CD4-positive, alpha-beta T cell (primary cell): ENCODE measurements around the gene SYNGAP1. TPM values are rescaled to one million over a fixed set of nuclear protein-coding genes. Genes with fewer than 3 reads are reported as not detected.
A peak's percentile ranks its signal among the peaks of the same experiment; 100 is the strongest.

Source experiments
- ATAC-seq: fragments of 200-7000 bp; cut with Tn5 transposase; one replicate; pipeline ENCODE4 v1.10.0; 2022; ENCODE audit warnings: mild to moderate bottlenecking; ENCODE audit not compliant: poor library complexity
- CTCF ChIA-PET: fragments of 350-600 bp; sonication (Branson Sonifier 250); formaldehyde crosslinking; loops from one replicate; lab custom pipeline; 2021; ENCODE audit warnings: antibody characterized with exemption, inconsistent platforms; lab: Charles Lee
- POLR2A ChIA-PET: fragments of 350-600 bp; sonication (Branson Sonifier 250); formaldehyde crosslinking; loops from one replicate; lab custom pipeline; 2021; ENCODE audit warnings: antibody characterized with exemption, inconsistent platforms; lab: Charles Lee
- DNase-seq, 14 experiments: peaks; one replicate each; pipeline ENCODE4 v3.0.0-alpha.2; 2013 to 2020; ENCODE audit warnings: mixed read lengths in 2 of 14
- H3K27ac ChIP-seq, 2 donors: one replicate each; pipeline versions ENCODE4 v1.5.1 to v1.7.0; 2013; ENCODE audit warnings: low read length in 2 of 2, low read depth in 1 of 2, mild to moderate bottlenecking in 1 of 2
- H3K27me3 ChIP-seq, 2 experiments: 1 replicate in 1 of 2; 2 replicates in 1 of 2; pipeline versions ENCODE4 v1.6.1 to v1.7.0; 2013; ENCODE audit warnings: low read length in 2 of 2, control low read depth in 1 of 2, mild to moderate bottlenecking in 1 of 2, moderate library complexity in 1 of 2; ENCODE audit not compliant: insufficient read depth in 2 of 2, control insufficient read depth in 1 of 2
- H3K36me3 ChIP-seq: one replicate; pipeline ENCODE4 v1.6.1; 2013; ENCODE audit warnings: low read length, control low read depth; ENCODE audit not compliant: insufficient read depth
- H3K4me1 ChIP-seq: one replicate; pipeline ENCODE4 v1.6.1; 2013; ENCODE audit warnings: low read length, control low read depth; ENCODE audit not compliant: insufficient read depth
- H3K4me3 ChIP-seq: one replicate; pipeline ENCODE4 v1.5.1; 2013; ENCODE audit warnings: mild to moderate bottlenecking, low read length, moderate library complexity
- H3K9me3 ChIP-seq, 2 experiments: 1 replicate in 1 of 2; 2 replicates in 1 of 2; pipeline versions ENCODE4 v1.6.1 to v1.7.0; 2013; ENCODE audit warnings: low read length in 2 of 2, mild to moderate bottlenecking in 2 of 2, control low read depth in 1 of 2, moderate library complexity in 1 of 2; ENCODE audit not compliant: control insufficient read depth in 1 of 2, insufficient read depth in 1 of 2
- H3K27ac Mint-ChIP-seq: one replicate; pipeline ENCODE4 v1.8.0; 2020; ENCODE audit warnings: mixed read lengths
- H3K27me3 Mint-ChIP-seq: one replicate; pipeline ENCODE4 v1.8.0; 2021; ENCODE audit warnings: mixed read lengths
- H3K36me3 Mint-ChIP-seq: one replicate; pipeline ENCODE4 v1.8.0; 2021; ENCODE audit warnings: low read depth, mixed read lengths
- H3K4me1 Mint-ChIP-seq: one replicate; pipeline ENCODE4 v1.8.0; 2021; ENCODE audit warnings: low read depth, mixed read lengths
- H3K4me3 Mint-ChIP-seq: one replicate; pipeline ENCODE4 v1.8.0; 2020; ENCODE audit warnings: mild to moderate bottlenecking, mixed read lengths
- H3K9me3 Mint-ChIP-seq: one replicate; pipeline ENCODE4 v1.8.0; 2020; ENCODE audit warnings: mixed read lengths
- intact Hi-C, 2 experiments: fragments of 100-400 bp; cut with DNase I in 1 of 2; cut with micrococcal nuclease in 1 of 2; formaldehyde crosslinking; loops; one replicate each; pipeline versions ENCODE4 v1.15.1 to v1.9.0; 2023 to 2025; cut with DNase I, micrococcal nuclease
- total RNA-seq, 174 experiments: library from RNA in 2 of 174; stranded (reverse) in 2 of 174; gene quantifications; one replicate each; pipeline ENCODE4 v1.2.3 and lab custom pipeline; 2021 to 2026
- TF ChIP-seq, protein P1 (sequence below): fragments of 200-600 bp; IDR thresholded peaks from one replicate; pipeline ENCODE4 v1.8.0; 2022; ENCODE audit warnings: antibody characterized with exemption, mild to moderate bottlenecking

The SYNGAP1 gene
- total RNA-seq, 2 experiments from 2014 or later, result 62.4 to 63.8 TPM

DNA sequence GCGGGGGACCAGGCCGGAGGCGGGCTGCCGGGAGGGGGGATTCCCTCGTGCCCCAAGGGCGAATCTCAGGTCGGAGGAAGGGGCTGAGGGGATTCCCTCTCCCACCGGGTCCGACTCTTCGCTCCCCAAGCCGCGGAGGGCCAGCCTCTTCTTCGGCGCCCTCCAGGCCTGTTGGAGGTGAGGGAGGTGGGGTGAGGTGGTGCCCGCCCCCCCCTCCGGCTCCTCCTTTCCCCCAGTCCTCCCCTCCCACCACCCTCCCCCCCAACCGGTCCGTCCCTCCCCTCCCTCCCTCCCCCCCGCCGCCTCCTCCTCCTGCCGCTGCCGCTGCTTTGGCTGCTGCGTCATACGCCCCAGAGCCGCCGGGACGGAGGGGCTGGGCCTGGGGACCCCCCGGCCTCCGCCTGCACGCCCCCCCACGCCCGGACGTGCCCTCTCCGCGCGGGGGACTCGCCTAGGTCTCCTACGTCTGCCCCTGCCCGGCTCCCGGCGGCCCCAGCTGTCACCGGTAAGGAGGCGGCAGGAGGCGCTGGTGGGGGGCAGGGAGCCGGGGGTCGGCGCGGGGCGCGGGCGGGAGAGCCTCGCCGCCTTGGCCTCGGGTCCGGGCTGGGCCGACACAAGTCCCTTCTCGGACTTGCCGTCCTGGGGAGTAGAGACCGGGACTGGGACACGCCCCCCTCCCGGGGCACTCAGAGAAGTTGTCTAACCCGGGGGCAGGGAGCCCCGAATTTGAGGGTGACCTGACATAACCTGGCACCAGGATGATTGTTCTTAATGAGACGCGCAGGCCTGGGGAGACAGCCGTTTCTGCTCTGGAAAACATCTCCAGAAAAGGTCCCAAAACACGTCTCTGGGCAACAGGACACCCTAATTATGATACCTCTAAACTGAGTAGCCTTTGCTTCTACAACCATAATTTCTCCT lies 8.9 kb upstream of the SYNGAP1 start, which contains the start of gene PHF1:
PHF1 (plus strand) TSS at position 304 of the 921 bp plus-strand sequence. CDS start 1,250 bp downstream, outside the sequence.
- CTCF ChIA-PET, result interaction anchor here (1.5 to 2.7 kb wide), 3 partner anchors 15 to 66 kb away, joined by 4 to 10 read pairs (median 6); no protein-coding TSS in a partner anchor
- TF ChIP-seq, protein P1, sequence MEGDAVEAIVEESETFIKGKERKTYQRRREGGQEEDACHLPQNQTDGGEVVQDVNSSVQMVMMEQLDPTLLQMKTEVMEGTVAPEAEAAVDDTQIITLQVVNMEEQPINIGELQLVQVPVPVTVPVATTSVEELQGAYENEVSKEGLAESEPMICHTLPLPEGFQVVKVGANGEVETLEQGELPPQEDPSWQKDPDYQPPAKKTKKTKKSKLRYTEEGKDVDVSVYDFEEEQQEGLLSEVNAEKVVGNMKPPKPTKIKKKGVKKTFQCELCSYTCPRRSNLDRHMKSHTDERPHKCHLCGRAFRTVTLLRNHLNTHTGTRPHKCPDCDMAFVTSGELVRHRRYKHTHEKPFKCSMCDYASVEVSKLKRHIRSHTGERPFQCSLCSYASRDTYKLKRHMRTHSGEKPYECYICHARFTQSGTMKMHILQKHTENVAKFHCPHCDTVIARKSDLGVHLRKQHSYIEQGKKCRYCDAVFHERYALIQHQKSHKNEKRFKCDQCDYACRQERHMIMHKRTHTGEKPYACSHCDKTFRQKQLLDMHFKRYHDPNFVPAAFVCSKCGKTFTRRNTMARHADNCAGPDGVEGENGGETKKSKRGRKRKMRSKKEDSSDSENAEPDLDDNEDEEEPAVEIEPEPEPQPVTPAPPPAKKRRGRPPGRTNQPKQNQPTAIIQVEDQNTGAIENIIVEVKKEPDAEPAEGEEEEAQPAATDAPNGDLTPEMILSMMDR, result no peak
- Histone ChIP-seq H3K27ac (peak within 1 kb of the TSS; percentile 95 to 99), H3K4me3 (peak within 1 kb of the TSS; percentile 81), H3K27me3 (no peaks in the 10 kb centered on the region), H3K36me3 (peaks cover 40% of the 10 kb centered on the region), H3K4me1 (peaks cover 64% of the 10 kb centered on the region), H3K9me3 (no peaks in the 10 kb centered on the region)
- DNase-seq (peak in 10 of 14 experiments; percentile 66 to 97 (median 77)), ATAC-seq (peak; percentile 57)
- Mint-ChIP-seq H3K36me3 (peaks cover 52% of the 10 kb centered on the region), H3K4me3 (peak within 1 kb of the TSS; percentile 95), H3K9me3 (no peaks in the 10 kb centered on the region), H3K27me3 (no peaks in the 10 kb centered on the region), H3K27ac (peak within 1 kb of the TSS; percentile 98), H3K4me1 (peaks cover 59% of the 10 kb centered on the region)
- intact Hi-C loops, result loop anchor here (1.0 to 5.0 kb wide), 6 partner anchors 7 to 209 kb away; partner anchors contain the start of genes CUTA (in 1 of the 2), HSD17B8 (in 1 of the 2), KIFC1 (in 1 of the 2) and RXRB (in 1 of the 2)
- POLR2A ChIA-PET, result interaction anchor here (0.5 to 2.8 kb wide), 18 partner anchors 8 to 439 kb away, joined by 3 to 19 read pairs (median 4); partner anchors contain the start of genes B3GALT4, BAK1, CUTA and RPS18

DNA sequence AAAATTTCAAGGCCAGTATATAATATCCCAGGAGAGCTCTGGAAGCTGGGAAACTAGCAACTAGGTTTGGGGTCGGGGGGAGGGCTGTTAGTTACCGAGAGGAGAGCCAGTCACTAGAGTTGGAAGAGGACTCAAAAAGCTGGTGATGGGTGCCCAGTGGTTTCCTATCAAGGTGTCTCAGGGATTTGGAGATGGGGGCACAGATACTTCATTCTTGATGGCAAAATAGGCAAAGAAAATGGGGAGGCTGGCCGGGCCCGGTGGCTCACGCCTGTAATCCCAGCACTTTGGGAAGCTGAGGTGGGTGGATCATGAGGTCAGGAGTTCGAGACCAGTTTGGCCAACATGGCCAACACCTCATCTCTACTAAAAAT lies 8.2 kb upstream of the SYNGAP1 start:
- Mint-ChIP-seq H3K36me3 (peaks cover 59% of the 10 kb centered on the region), H3K27ac (peak overlapping the region; percentile 98), H3K4me3 (peak overlapping the region; percentile 94), H3K9me3 (no peaks in the 10 kb centered on the region), H3K4me1 (peaks cover 64% of the 10 kb centered on the region), H3K27me3 (no peaks in the 10 kb centered on the region)
- TF ChIP-seq, protein P1, result no peak
- CTCF ChIA-PET, result interaction anchor here (1.2 to 2.7 kb wide), 2 partner anchors 13 to 14 kb away, joined by 3 to 10 read pairs; no protein-coding TSS in a partner anchor
- no peaks in the 10 kb centered on the region for H3K27me3 ChIP-seq
- DNase-seq, result no peak
- intact Hi-C loops, result loop anchor here (2.0 to 5.0 kb wide), 2 partner anchors 17 to 209 kb away; partner anchors contain the start of genes HSD17B8 (in 1 of the 2), RXRB (in 1 of the 2) and SLC39A7 (in 1 of the 2)
- H3K4me3 ChIP-seq, result peak overlapping the region; percentile 81
- peaks cover 65% of the 10 kb centered on the region for H3K4me1 ChIP-seq
- ATAC-seq, result no peak
- H3K27ac ChIP-seq, result peak overlapping the region; percentile 91 to 99
- peaks cover 42% of the 10 kb centered on the region for H3K36me3 ChIP-seq
- H3K9me3 ChIP-seq, result no peaks in the 10 kb centered on the region
- POLR2A ChIA-PET, result interaction anchor here (1.1 to 2.8 kb wide), 8 partner anchors 7 to 168 kb away, joined by 3 to 19 read pairs (median 8); partner anchors contain the start of genes BAK1, CUTA, ZBTB22 and ZBTB9
